ENCODE measurements around the gene NKG7. TPM values are rescaled to one million over a fixed set of nuclear protein-coding genes. Genes with fewer than 3 reads are reported as not detected.

The NKG7 gene
- total and polyA plus RNA-seq, 2 of the 13 experiments (the other 11 are each of a cell fraction or from before 2014, with no cell fraction given): 0.40 TPM; not detected in 1

DNA sequence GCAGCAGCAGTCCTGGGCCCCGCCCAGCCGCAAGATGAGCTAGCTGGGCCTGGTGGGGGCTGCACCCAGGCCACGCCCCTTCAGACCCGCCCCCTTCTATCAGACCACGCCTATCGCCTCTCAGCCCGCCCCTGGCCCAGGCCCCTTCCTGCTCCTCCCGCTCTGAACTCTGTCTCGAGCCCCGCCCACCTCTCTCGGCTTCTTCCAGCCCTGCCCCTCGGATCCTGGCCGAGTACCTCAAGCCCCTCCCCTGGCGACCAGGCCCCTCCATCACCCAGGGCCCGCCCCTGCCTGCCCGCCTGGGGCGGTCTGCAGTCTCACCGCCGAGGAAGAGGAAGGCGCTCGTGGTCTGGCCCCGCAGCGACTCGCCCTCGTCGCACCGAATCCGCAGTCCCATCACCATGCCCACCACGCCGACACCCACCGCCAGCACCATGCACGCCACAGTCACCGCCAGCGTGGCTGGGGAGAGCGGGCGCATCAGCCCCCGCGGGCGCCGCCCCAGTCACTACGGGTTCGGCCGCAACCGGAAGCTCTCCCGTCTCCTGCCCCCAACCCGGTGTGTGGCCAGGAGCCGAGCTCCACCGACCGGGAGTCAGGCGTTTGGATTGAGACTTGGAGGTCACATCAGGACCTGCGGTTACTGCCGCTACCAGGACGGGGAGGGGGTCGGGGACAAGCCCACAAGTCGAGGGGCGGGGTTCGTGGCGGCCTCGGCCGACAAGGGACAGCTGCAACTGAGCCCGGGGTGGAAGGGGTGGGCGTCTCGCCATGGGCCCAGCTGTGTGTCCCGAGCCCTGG lies 4.7 kb downstream of the NKG7 start (continued):
- TF ChIP-seq, protein P1, sequence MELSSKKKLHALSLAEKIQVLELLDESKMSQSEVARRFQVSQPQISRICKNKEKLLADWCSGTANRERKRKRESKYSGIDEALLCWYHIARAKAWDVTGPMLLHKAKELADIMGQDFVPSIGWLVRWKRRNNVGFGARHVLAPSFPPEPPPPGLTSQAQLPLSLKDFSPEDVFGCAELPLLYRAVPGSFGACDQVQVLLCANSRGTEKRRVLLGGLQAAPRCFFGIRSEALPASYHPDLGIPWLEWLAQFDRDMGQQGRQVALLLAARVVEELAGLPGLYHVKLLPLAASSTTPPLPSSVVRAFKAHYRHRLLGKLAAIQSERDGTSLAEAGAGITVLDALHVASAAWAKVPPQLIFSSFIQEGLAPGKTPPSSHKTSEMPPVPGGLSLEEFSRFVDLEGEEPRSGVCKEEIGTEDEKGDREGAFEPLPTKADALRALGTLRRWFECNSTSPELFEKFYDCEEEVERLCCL (CRISPR knock-in tag; IDR thresholded peaks at IDR 0.05; ENCODE audit: borderline replicate concordance): no peak
- TF ChIP-seq ZBTB42 (CRISPR knock-in tag; IDR thresholded peaks at IDR 0.05): 0 out of 2 replicates have a peak, but pooled peaks have one; percentile 74
- TF ChIP-seq ZBTB1 (CRISPR knock-in tag; IDR thresholded peaks at IDR 0.05; ENCODE audit: borderline replicate concordance): no peak
- no peak for TF ChIP-seq ZNF713 (CRISPR knock-in tag; IDR thresholded peaks at IDR 0.05)
- TF ChIP-seq HOXD1 (CRISPR knock-in tag; IDR thresholded peaks at IDR 0.05): no peak
- peak; percentile 85; the same call in 1 of the 2 replicates for TF ChIP-seq ZBTB7A (CRISPR knock-in tag; IDR thresholded peaks at IDR 0.05)
- no peak for TF ChIP-seq SIN3B (IDR thresholded peaks at IDR 0.05; ENCODE audit: low read length)
- TF ChIP-seq ZNF720 (CRISPR knock-in tag; IDR thresholded peaks at IDR 0.05): no peak
- TF ChIP-seq, protein P2, sequence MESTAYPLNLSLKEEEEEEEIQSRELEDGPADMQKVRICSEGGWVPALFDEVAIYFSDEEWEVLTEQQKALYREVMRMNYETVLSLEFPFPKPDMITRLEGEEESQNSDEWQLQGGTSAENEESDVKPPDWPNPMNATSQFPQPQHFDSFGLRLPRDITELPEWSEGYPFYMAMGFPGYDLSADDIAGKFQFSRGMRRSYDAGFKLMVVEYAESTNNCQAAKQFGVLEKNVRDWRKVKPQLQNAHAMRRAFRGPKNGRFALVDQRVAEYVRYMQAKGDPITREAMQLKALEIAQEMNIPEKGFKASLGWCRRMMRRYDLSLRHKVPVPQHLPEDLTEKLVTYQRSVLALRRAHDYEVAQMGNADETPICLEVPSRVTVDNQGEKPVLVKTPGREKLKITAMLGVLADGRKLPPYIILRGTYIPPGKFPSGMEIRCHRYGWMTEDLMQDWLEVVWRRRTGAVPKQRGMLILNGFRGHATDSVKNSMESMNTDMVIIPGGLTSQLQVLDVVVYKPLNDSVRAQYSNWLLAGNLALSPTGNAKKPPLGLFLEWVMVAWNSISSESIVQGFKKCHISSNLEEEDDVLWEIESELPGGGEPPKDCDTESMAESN (CRISPR knock-in tag; conservative IDR thresholded peaks at IDR 0.05): no peak
- no peak for TF ChIP-seq MEIS1 (CRISPR knock-in tag; IDR thresholded peaks at IDR 0.05; ENCODE audit: borderline replicate concordance)
- no peak for TF ChIP-seq ZNF850 (CRISPR knock-in tag; conservative IDR thresholded peaks at IDR 0.05)
- TF ChIP-seq PRPF4 (IDR thresholded peaks at IDR 0.05; ENCODE audit: low read depth, low read length, poor library complexity, severe bottlenecking): no peak
- TF ChIP-seq, protein P3, sequence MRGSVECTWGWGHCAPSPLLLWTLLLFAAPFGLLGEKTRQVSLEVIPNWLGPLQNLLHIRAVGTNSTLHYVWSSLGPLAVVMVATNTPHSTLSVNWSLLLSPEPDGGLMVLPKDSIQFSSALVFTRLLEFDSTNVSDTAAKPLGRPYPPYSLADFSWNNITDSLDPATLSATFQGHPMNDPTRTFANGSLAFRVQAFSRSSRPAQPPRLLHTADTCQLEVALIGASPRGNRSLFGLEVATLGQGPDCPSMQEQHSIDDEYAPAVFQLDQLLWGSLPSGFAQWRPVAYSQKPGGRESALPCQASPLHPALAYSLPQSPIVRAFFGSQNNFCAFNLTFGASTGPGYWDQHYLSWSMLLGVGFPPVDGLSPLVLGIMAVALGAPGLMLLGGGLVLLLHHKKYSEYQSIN (CRISPR knock-in tag; IDR thresholded peaks at IDR 0.05; ENCODE audit: borderline replicate concordance): no peak
- TF ChIP-seq RAD21 (CRISPR knock-in tag; IDR thresholded peaks at IDR 0.05): peak; percentile 70
- 0 out of 2 replicates have a peak, but pooled peaks have one; percentile 36 for TF ChIP-seq GPN1 (CRISPR knock-in tag; IDR thresholded peaks at IDR 0.05; ENCODE audit: borderline replicate concordance)
- TF ChIP-seq, protein P4, sequence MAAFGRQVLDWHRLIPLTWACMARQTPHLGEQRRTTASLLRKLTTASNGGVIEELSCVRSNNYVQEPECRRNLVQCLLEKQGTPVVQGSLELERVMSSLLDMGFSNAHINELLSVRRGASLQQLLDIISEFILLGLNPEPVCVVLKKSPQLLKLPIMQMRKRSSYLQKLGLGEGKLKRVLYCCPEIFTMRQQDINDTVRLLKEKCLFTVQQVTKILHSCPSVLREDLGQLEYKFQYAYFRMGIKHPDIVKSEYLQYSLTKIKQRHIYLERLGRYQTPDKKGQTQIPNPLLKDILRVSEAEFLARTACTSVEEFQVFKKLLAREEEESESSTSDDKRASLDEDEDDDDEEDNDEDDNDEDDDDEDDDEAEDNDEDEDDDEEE (CRISPR knock-in tag; IDR thresholded peaks at IDR 0.05): peak; percentile 67; the same call in 1 of the 2 replicates
- 0 out of 2 replicates have a peak, but pooled peaks have one; percentile 65 for TF ChIP-seq SNAPC2 (CRISPR knock-in tag; IDR thresholded peaks at IDR 0.05)
- peak; percentile 64; the same call in 1 of the 2 replicates for TF ChIP-seq HOXA9 (CRISPR knock-in tag; IDR thresholded peaks at IDR 0.05; ENCODE audit: borderline replicate concordance)
- no peak; the same call in 1 of the 2 replicates for TF ChIP-seq NKX3-1 (CRISPR knock-in tag; IDR thresholded peaks at IDR 0.05)
- no peak for TF ChIP-seq ZNF260 (CRISPR knock-in tag; IDR thresholded peaks at IDR 0.05; ENCODE audit: borderline replicate concordance, low read depth)
- TF ChIP-seq ZNF770 (CRISPR knock-in tag; IDR thresholded peaks at IDR 0.05): no peak
- no peak for TF ChIP-seq TOE1 (CRISPR knock-in tag; IDR thresholded peaks at IDR 0.05)

All from HepG2 (cell line).